NCI-H1092 treated with DMSO at 0.1 percent for 48 hours (cell line): ENCODE measurements around the gene FAM83C.
"Not testable (repeated sequence)": the region's sequence is repeated elsewhere in the genome, so short reads cannot be mapped to it uniquely, and the experiment has no call there.

ENCODE experiments used
- DNase-seq: peaks from one replicate; lab custom pipeline; 2025; lab: John Stamatoyannopoulos, UW

Gene FAM83C

DNA sequence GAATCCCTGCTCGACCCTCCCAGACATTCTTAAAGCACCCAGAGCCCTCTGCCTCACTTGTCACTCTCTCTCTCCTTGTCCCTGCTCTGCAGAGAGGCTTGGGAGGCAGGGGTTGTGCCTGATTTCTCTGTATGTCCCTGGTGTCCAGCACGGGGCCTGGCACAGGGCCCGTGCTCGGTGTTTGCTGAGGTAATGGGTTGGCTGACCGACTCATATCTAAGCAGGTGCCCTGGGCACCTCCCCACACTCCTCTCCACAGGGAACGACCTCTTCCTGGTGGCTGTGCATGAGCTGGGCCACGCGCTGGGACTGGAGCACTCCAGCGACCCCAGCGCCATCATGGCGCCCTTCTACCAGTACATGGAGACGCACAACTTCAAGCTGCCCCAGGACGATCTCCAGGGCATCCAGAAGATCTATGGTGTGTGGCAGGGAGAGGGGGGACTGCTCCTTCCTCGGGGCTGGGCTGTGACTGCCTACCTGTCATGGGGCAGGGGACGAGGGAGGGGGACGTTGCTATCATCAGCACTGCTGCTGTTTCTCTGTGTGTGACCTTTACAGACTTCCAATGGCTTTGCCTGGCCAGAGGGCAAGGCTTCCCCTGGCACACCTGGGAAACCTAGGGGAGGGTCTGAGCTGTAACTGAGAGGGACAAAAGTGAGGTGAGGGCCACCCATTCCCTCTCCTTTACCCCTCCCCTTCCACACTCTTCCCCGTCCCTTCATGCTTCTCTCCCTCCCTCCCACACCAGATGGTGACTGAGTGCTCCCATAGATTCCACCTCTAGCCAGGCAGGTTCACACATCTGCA lies 28.5 kb downstream of the FAM83C start:
- DNase-seq = no peak

DNA sequence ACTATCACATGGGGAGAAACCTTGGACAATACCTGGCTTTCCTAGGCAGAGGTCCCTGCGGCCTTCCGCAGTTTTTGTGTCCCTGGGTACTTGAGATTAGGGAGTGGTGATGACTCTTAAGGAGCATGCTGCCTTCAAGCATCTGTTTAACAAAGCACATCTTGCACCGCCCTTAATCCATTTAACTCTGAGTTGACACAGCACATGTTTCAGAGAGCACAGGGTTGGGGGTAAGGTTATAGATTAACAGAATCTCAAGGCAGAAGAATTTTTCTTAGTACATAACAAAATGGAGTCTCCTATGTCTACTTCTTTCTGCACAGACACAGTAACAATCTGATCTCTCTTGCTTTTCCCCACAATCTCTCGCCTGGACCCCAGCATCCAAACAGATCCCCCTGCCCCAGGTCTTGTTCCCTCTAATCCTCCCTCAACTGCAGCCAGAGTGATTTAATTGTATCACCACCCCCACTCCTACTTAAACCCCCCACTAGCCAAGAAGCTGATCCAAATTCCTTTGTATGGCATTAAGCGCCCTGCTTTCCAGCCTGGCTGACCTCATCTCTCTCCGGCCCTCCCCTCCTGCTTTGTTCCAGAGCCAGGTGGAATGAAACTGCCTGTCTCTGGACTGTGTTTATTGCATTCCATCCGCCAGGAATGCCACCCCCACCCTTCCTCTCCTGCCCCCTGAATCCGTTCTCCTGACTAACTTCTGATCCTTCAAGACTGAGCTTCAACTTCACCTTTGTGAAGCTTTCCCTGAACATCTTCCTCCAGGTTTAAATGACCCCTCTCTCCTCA lies 29.3 kb downstream of the FAM83C start:
- DNase-seq = not testable (repeated sequence)

DNA sequence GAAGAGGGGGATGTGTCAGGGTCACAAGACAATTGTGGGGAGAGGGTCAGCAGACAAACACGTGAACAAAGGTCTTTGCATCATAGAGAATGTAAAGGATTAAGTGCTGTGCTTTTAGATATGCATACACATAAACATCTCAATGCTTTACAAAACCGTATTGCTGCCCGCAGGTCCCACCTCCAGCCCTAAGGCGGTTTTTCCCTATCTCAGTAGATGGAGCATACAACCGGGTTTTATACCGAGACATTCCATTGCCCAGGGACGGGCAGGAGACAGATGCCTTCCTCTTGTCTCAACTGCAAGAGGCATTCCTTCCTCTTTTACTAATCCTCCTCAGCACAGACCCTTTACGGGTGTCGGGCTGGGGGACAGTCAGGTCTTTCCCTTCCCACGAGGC lies 29.9 kb downstream of the FAM83C start:
- not testable (repeated sequence) for DNase-seq

DNA sequence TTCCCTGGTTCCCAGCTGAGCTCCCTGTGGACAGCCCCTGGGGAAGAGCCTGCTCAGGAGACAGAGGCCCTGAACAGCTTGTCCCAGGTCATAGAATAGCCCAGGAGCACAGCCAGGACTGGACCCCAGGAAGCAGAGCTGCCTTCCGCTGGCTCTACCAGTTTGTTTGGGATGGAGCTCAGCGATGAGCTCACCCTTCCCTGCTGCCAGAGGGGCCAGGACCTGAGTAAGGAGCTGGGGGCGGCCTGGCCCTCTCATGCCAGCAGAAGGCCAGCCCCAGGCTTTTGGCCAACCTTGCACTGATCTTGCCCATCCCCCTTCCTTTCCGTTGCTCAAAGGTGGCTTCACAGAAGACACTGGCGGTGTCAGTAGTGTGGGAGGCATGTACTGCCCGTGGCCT lies 31.8 kb downstream of the FAM83C start:
- DNase-seq = no peak

DNA sequence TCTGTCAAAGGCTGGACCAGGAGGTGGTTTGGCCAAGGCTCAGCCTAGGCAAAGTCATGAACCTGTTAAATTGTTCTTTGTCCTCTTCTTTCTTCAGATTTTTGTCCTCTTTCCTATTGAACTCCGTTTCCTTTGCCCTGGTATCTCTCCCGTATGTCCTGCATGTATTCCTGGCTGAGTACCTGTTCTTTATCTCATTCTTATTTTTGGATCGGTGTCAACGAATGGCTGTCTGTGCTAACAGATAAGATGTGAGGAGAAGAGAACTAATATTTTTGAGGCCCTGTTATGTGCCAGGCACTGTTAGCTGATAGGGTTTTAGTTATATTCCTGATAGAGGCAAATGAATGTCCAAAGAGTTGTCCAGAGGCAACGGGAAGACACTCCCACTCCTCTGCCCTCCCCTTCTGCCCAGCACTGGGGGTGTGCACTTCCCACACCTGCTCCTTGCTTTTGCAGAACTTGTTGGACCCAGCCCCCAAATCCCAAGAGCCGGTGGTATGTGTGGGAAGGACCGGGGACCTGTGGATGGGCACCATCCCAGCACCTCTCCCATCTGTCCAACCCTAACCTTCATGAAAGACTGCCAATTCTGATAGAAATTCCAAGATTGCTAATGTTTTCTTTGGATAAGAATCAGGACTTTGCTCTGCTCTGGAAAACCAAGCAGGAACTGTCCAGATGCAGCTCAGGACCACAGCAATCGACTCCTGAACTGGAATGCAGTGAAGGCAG lies 34.9 kb downstream of the FAM83C start:
- no peak for DNase-seq

DNA sequence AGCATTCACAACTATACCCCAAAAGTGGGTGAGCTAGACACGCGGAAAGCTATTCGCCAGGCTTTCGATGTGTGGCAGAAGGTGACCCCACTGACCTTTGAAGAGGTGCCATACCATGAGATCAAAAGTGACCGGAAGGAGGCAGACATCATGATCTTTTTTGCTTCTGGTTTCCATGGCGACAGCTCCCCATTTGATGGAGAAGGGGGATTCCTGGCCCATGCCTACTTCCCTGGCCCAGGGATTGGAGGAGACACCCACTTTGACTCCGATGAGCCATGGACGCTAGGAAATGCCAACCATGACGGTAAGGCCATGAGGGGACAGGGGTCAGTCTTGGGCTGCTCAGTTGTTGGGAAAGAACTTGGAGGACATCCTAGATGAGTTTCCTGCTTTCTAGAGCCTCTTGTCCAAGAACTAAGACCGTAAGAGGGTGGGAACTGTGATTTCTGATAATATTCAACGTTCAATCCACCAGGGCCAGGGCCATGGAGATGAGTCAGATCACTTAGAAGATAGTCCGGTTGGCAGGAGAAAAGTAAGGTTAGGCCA lies 37.7 kb downstream of the FAM83C start:
- DNase-seq = no peak

DNA sequence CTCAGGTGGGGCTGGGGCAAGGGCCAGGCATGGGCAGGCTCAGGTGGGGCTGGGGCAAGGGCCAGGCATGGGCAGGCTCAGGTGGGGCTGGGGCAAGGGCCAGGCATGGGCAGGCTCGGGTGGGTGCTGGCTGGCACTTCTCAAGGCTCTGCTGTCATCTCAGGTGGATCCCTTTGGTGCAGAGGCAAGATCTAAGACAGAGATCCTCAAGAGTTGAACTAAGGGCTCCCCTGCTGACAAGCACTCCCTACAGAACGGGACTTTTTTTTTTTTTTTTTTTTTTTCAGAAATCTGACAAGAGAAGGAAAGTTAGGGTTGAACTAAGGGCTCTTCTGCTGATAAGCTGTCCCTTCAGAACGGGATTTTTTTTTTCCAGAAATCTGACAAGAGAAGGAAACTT lies 39.2 kb downstream of the FAM83C start:
- no peak for DNase-seq

DNA sequence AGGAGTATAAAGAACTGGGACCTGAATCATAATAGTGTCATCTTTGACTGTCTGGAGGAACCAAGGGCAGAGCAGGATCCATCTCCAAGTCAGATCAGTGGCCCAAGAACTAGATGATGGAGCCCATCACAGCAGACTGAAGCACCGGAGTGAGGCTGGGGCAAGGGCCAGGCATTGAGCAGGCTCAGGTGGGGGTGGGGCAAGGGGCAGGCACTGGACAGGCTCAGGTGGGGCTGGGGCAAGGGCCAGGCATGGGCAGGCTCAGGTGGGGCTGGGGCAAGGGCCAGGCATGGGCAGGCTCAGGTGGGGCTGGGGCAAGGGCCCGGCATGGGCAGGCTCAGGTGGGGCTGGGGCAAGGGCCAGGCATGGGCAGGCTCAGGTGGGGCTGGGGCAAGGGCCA lies 39.6 kb downstream of the FAM83C start:
- DNase-seq = not testable (repeated sequence)

DNA sequence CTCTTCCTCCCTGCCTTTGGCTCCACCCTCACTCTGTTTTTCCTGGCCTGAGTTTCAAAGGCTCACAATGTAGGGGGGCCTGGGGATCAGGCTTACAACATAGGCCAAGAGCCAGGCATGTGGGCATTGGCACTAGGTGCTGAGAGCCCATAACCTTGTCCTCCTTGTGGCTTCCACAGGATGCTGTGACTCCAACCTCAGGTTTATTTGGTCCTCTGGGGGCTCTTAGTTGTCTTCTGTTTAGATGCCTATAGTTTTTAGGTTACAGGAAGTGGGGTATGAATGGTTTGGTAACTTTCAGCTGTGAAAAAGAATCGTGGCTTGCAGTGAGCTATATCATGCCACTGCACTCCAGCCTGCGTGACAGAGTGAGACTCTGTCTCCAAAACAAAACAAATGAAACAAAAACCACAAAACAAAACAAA lies 40.2 kb downstream of the FAM83C start:
- DNase-seq = no peak

DNA sequence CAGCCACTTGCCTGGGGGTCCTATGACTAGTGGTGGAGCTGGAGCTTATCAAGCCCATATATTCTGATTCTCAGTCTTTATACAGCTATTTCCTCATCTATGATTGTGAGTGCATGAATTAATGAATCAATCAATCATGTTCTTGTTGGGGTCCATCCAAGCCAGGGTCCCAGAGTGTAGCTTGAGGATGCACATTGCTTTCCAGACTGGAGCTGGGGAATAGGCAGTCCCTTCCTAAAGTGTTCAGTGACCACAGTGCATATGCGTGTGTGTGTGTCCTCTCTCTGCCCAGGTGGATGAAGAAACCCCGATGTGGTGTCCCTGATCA lies 40.6 kb downstream of the FAM83C start:
- no peak for DNase-seq

DNA sequence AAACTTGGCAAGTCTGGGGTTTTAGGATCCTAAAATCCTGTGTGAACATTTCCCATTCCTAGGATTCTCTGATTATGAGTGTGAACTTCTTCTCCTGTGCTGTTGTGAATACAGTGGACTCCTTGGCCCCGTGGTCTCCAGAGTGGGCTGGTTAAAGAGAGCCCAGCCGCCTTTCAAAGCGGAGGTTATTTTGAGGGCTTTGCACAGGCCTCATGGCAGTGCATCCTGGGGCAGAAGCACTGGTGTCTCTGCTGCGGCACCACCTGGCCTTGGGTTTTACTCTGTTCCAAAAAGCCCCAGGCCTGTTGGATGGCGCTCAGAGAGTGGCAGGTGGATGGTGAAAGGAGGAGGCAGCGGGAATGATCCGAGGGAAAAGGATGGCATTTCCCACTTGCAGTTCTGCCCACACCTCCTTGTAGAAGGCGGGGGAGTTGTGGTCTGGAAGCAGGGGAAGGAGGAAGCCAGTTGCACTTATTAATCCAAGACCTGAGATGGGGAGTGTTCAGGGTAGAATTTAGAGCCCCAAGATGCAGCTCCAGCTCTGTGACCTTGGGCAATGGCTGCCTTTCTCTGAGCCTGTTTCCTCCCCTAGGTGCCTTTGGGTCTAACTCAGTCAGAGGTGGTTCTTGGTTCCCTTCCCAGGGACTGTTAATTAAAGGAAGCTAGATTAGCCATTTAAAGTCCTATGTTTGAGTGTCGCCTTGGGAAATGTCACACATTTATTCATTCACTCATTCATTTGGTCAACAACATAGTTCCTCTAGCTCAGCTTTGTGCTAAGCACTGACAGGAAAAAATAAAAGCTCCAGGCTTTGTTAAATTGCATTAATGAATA lies 43.4 kb downstream of the FAM83C start:
- no peak for DNase-seq

DNA sequence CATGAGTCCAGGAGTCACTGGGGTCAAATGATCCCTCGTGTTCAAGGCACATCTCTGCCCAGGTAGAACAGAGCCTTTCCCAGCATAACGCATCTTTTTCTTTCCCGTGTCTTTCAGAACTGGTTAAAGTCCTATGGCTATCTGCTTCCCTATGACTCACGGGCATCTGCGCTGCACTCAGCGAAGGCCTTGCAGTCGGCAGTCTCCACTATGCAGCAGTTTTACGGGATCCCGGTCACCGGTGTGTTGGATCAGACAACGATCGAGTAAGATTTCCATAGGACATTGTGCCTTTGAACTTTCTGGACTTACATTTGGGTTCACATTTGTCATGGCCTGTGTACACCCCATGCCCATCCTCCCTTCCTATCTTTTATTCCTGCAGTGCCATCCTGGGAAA lies 45.5 kb downstream of the FAM83C start:
- no peak for DNase-seq

DNA sequence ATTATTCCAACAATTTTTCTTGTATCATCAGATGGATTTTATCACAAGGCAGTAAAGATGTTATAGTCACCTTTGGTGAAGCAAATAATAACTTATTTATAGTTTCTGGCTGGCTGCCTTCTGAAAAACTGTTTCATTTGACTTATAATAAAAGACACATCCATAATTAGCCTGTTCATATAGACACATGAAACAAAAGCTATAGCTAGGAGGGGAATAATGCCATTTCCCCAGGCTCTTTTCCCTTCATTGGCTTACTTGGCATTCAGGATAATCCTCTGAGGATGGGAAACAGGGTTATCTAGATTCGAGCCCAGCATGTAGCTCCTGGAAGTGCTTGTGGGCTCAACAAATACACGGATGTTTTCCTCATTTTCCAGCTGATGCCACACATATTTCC lies 48.2 kb downstream of the FAM83C start:
- DNase-seq = no peak

DNA sequence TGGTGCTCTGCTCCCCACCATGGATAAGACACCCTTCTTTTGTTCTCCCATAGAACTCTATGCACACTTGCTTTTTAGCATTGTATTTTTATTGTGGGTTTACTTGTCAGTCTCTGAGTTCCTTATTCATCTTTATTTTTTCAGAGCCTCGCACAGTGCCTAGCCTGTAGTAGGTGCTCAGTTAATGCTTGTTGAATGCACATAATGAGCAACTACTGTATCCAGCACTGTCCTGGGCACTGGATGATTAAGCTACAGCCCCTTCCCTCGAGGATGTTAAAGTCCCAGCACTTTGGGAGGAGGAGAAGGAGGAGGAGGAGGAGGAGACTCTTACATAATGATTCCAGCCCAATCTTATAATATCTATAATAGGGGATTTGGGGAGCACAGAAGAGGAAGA lies 48.9 kb downstream of the FAM83C start:
- no peak for DNase-seq

DNA sequence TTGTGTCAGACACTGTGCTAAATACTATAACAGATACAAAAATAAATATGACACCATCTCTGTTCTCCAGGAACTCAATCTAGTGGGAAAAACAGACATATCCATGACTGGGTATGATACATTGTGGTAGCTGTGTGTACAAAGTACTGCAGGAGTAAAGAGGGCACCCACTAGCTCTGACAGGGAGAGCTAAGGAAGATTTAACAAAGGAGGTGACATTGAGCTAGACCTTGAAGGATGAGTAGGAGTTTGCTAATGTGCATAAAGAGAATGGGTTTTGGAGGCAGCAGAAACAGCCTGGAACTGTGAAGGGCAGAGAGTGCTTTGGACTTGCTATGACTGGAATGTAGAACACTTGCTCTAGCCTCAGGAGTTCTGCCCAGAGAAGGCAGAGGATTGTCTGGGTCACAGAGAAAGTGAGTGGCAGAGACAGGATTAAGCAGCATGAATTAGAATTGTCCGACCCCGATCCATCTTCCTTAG lies 51.4 kb downstream of the FAM83C start:
- no peak for DNase-seq

DNA sequence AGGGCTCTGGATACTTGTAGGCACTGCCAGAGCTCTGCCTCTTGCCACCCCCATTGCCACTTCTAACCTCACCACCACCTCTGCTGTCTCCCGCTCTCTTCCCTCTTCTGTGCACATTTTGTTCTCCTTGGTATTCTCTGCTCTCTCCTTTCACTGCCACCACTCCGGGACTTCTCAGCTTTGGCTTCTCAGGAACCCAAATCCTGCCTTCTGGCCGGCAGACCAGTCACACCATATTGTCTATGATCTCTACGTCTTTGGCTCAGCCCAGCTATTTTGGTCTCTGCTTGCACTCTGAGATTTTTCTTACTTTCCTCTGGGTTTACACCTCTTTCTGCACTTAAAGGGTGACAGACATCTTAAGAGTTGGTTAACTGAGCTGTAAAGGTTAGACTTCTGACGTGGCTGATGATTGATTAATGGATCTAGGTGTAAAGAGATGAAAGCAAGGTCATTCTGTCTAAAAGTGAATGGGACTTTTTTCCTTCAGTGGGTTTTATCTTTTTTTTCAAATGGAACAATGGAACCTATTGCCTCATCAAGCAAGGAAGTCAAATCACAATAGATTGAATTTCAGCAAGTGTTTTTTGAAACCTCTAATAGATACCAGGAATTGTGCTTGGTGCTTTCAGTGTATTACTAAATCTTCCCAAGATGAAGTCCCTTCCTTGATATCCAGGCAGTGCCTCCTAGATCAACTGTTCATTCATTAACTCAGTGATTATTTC lies 52.0 kb downstream of the FAM83C start:
- no peak for DNase-seq

DNA sequence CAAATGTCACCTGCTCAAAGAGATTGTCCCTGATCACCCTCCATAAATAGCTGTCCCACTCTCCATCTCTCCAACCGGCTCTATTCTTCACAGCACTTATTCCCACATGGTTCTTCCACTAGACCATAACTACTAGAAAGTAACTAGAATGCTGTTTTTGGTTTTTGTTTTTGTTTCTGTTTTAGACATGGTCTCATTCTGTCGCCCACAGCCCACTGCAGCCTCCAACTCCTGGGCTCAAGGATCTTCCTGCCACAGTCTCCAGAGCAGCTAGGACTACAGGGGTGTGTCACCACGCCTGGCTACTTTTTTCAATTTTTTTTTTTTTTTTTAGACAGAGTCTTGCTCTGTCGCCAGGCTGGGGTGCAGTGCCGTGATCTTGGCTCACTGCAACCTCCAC lies 53.5 kb downstream of the FAM83C start:
- DNase-seq = no peak

DNA sequence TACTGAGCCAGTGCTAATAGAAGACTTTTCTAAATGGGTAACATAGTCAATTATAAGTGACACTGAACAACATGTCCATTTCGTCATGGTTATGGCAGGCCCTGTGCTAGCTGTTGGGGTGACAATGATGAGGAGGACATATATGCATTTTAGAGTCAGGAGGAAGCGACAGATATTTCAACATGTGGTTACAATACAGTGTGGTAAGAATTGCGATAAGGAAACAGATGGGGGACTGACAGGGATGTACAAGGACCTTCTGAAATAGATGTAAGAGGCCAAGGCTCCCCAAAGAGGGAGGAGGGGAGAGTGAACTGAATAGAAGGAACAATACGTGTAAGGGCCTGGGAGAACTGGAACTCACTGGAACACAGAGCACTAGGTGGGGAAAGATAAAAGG lies 54.1 kb downstream of the FAM83C start:
- DNase-seq = no peak

DNA sequence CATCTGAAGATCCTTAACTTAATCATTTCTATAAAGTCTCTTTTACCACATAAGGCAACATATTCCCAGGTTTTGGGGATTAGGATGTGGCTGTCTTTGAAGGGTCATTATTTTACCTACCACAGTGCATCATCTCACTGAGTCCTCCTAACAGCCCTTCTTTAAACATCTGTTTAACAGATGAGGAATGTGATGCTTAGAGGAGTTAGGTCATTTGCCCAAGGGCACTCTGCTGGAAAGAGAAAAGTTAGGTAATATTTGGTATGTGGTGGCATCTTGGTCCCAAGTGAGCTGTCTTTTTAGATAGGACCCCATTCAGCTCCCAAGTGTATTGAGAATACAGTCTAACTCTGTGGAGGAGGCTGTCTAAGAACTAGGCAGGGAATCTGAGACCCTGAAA lies 54.7 kb downstream of the FAM83C start:
- no peak for DNase-seq

DNA sequence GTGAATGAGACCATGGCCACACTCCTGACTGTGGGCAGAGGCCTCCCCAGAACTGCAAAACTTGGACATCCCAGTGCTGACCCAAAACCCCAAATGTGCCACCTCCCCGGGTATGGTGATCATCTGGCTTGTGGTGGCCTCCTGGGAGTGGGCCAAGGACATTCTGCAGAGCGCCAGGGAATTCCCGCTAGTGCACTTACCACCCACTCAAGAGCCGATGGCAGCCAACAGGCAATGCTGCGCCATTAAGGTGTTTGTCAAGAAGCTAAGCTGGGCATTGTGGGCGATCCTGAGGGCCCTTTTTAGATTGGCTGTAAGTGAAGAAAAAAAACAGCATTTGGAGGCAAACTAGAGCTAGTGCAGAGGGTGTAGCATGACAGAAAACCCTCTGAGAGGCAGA lies 56.3 kb downstream of the FAM83C start:
- DNase-seq = peak; percentile 46
